ENCODE measurements around the gene TNS1.

GRCh38 chr2:217826991-217827390, 175.8 kb downstream of the TNS1 start:
- no peak for TF ChIP-seq CTCF (IDR thresholded peaks at IDR 0.05)
- TF ChIP-seq EZH2 (IDR thresholded peaks at IDR 0.05) = no peak
